HepG2 (cell line): ENCODE results near the gene DHRS9. TPM values are rescaled to one million over a fixed set of nuclear protein-coding genes. Genes with fewer than 3 reads are reported as not detected.

Source experiments
- ATAC-seq: fragments of 200-7000 bp; cut with Tn5 transposase; 3 replicates; pipeline ENCODE4 v1.9.1; 2020; ENCODE audit warnings: mild to moderate bottlenecking, moderate library complexity
- BruUV-seq: library from RNA; stranded (reverse); fragments of 400-500 nt; replicated peaks from 2 replicates; lab custom pipeline; 2021; lab: Mats Ljungman, UMichigan
- CTCF ChIA-PET: fragments of 300-600 bp; formaldehyde crosslinking; extraction: SDS; loops from one replicate; lab custom pipeline; 2021; ENCODE audit warnings: low total read pairs, inconsistent platforms, low intra/inter-chr PET ratio; lab: Yijun Ruan, JAX
- POLR2A ChIA-PET: fragments of 350-600 bp; sonication (Branson Sonifier 250); formaldehyde crosslinking; loops from one replicate; lab custom pipeline; 2020; ENCODE audit warnings: antibody characterized with exemption, inconsistent platforms; lab: Yijun Ruan, JAX
- DNase-seq: peaks from one replicate; pipeline ENCODE4 v3.0.0-alpha.2; 2015; ENCODE audit warnings: low spot score
- FAIRE-seq: peaks from 3 replicates; lab custom pipeline; 2011; peaks lifted over from hg19 to GRCh38; lab: Jason Lieb, UNC
- H2AFZ ChIP-seq: one replicate; pipeline ENCODE4 v1.6.1; 2011; ENCODE audit warnings: low read length, inconsistent platforms
- H3K27ac ChIP-seq: fragments of 300-600 bp; 3 replicates; pipeline ENCODE4 v1.8.0; 2011; ENCODE audit warnings: mixed run types, mild to moderate bottlenecking, mixed read lengths, low read length, inconsistent platforms; ENCODE audit not compliant: insufficient read depth; ENCODE audit errors: extremely low read length
- H3K27me3 ChIP-seq, 2 experiments: fragments of 200-600 bp in 1 of 2; 2 replicates in 1 of 2; 3 replicates in 1 of 2; pipeline versions ENCODE4 v1.6.0 to v1.8.0; 2011; ENCODE audit warnings: low read length in 2 of 2, mild to moderate bottlenecking in 2 of 2, moderate library complexity in 2 of 2, inconsistent platforms in 1 of 2; ENCODE audit not compliant: insufficient read depth in 2 of 2, control insufficient read depth in 1 of 2
- H3K36me3 ChIP-seq, 2 experiments: fragments of 200-600 bp in 1 of 2; replicated peaks in 1 of 2; 2 replicates in 1 of 2; 3 replicates in 1 of 2; pipeline versions ENCODE4 v1.5.1 to v1.8.0; 2011; ENCODE audit warnings: low read length in 2 of 2, inconsistent platforms in 1 of 2; ENCODE audit not compliant: insufficient read depth in 2 of 2, control insufficient read depth in 1 of 2
- H3K4me1 ChIP-seq: 2 replicates; pipeline ENCODE4 v1.5.1; 2012; ENCODE audit warnings: low read length, inconsistent platforms; ENCODE audit not compliant: insufficient read depth
- H3K4me2 ChIP-seq: 2 replicates; pipeline ENCODE4 v1.6.0; 2011; ENCODE audit warnings: low read depth, low read length, inconsistent platforms
- H3K4me3 ChIP-seq, 3 experiments: fragments of 200-600 bp in 1 of 3; sonication (generic), shearing (Covaris generic) in 1 of 3; replicated peaks in 1 of 3; 2 replicates each; pipeline ENCODE4 v1.5.1; 2011 to 2016; ENCODE audit warnings: low read length in 3 of 3, inconsistent platforms in 2 of 3, low read depth in 2 of 3, mild to moderate bottlenecking in 2 of 3, control low read depth in 1 of 3, mixed read lengths in 1 of 3; ENCODE audit not compliant: insufficient read depth in 1 of 3
- H3K79me2 ChIP-seq: one replicate; pipeline ENCODE4 v1.6.1; 2011; ENCODE audit warnings: low read length, inconsistent platforms; ENCODE audit not compliant: insufficient read depth
- H3K9ac ChIP-seq: 2 replicates; pipeline ENCODE4 v1.6.0; 2011; ENCODE audit warnings: mild to moderate bottlenecking, low read depth, low read length, inconsistent platforms; ENCODE audit not compliant: insufficient read depth
- H3K9me3 ChIP-seq: 2 replicates; pipeline ENCODE4 v1.5.1; 2012; ENCODE audit warnings: mild to moderate bottlenecking, low read length
- H4K20me1 ChIP-seq: 2 replicates; pipeline ENCODE4 v1.6.0; 2011; ENCODE audit warnings: inconsistent platforms, mild to moderate bottlenecking, low read length, moderate library complexity; ENCODE audit not compliant: insufficient read depth
- AGO1 ChIP-seq: fragments of 200-400 bp; formaldehyde crosslinking; IDR thresholded peaks from 2 replicates; pipeline ENCODE4 v1.6.1; 2017; ENCODE audit warnings: mild to moderate bottlenecking, low read depth, low read length, moderate library complexity; ENCODE audit not compliant: poor library complexity, severe bottlenecking
- ATF7 ChIP-seq, 2 experiments: fragments of 450-650 bp in 1 of 2; sonication (generic) in 1 of 2; formaldehyde crosslinking in 1 of 2; IDR thresholded peaks; 2 replicates each; pipeline versions ENCODE4 v1.4.0 to v1.6.1; 2016 to 2020; ENCODE audit warnings: antibody characterized with exemption in 1 of 2, mild to moderate bottlenecking in 1 of 2, missing genetic modification reagents in 1 of 2
- ATF7-NPFF ChIP-seq: sonication (generic); formaldehyde crosslinking; IDR thresholded peaks from 2 replicates; pipeline ENCODE4 v1.8.1; 2023; ENCODE audit warnings: mild to moderate bottlenecking, low read depth, missing genetic modification reagents, moderate library complexity
- BRD4 ChIP-seq: sonication (generic); formaldehyde crosslinking; IDR thresholded peaks from 2 replicates; pipeline ENCODE4 v1.4.0; 2020; ENCODE audit warnings: missing genetic modification reagents
- CHCHD3 ChIP-seq: sonication (generic); formaldehyde crosslinking; IDR thresholded peaks from 2 replicates; pipeline ENCODE4 v1.8.0; 2022; ENCODE audit warnings: mild to moderate bottlenecking, missing genetic modification reagents, moderate library complexity
- GMEB2 ChIP-seq: IDR thresholded peaks from 2 replicates; pipeline ENCODE4 v1.6.1; 2016; ENCODE audit warnings: missing biosample characterization, missing genetic modification reagents, low read depth
- HIVEP1 ChIP-seq: sonication (generic); formaldehyde crosslinking; IDR thresholded peaks from 2 replicates; pipeline ENCODE4 v1.4.0; 2020; ENCODE audit warnings: mild to moderate bottlenecking, missing genetic modification reagents
- HOXA3 ChIP-seq: sonication (generic); formaldehyde crosslinking; IDR thresholded peaks from 2 replicates; pipeline ENCODE4 v1.5.0; 2020; ENCODE audit warnings: missing genetic modification reagents
- HOXA9 ChIP-seq: sonication (generic); formaldehyde crosslinking; IDR thresholded peaks from 2 replicates; pipeline ENCODE4 v1.8.1; 2022; ENCODE audit warnings: missing genetic modification reagents, mild to moderate bottlenecking, moderate library complexity, borderline replicate concordance
- MAFK ChIP-seq, 2 experiments: IDR thresholded peaks in 1 of 2; conservative IDR thresholded peaks in 1 of 2; 2 replicates each; pipeline ENCODE4 v1.6.1; 2011; ENCODE audit warnings: improper control_type of control experiment in 2 of 2, low read length in 2 of 2
- MXD1 ChIP-seq: sonication (generic); formaldehyde crosslinking; IDR thresholded peaks from 2 replicates; pipeline ENCODE4 v1.4.0; 2020; ENCODE audit warnings: mild to moderate bottlenecking, missing genetic modification reagents
- NKX3-1 ChIP-seq: sonication (generic); formaldehyde crosslinking; IDR thresholded peaks from 2 replicates; pipeline ENCODE4 v1.5.0; 2020; ENCODE audit warnings: missing genetic modification reagents
- NR2F6 ChIP-seq, 2 experiments: IDR thresholded peaks; 2 replicates each; pipeline ENCODE4 v1.6.1; 2016; ENCODE audit warnings: antibody characterized with exemption in 1 of 2, mild to moderate bottlenecking in 1 of 2
- SIX1 ChIP-seq: sonication (generic); formaldehyde crosslinking; IDR thresholded peaks from 2 replicates; pipeline ENCODE4 v1.4.0; 2020; ENCODE audit warnings: missing genetic modification reagents, borderline replicate concordance
- TBX2 ChIP-seq: sonication (generic); formaldehyde crosslinking; IDR thresholded peaks from 2 replicates; pipeline ENCODE4 v1.5.0; 2020; ENCODE audit warnings: missing genetic modification reagents, mild to moderate bottlenecking, borderline replicate concordance
- TFDP2 ChIP-seq: sonication (generic); formaldehyde crosslinking; IDR thresholded peaks from 2 replicates; pipeline ENCODE4 v1.4.0; 2020; ENCODE audit warnings: missing genetic modification reagents
- TMF1 ChIP-seq: sonication (generic); formaldehyde crosslinking; IDR thresholded peaks from 2 replicates; pipeline ENCODE4 v1.8.1; 2022; ENCODE audit warnings: low read depth, missing genetic modification reagents
- YEATS4 ChIP-seq: sonication (generic); formaldehyde crosslinking; IDR thresholded peaks from 2 replicates; pipeline ENCODE4 v1.4.0; 2020; ENCODE audit warnings: missing genetic modification reagents, borderline replicate concordance
- ZEB1 ChIP-seq: IDR thresholded peaks from 2 replicates; pipeline ENCODE4 v1.6.1; 2012; ENCODE audit warnings: mild to moderate bottlenecking, low read depth, inconsistent platforms; ENCODE audit not compliant: insufficient replicate concordance
- ZNF34 ChIP-seq: sonication (generic); formaldehyde crosslinking; IDR thresholded peaks from 2 replicates; pipeline ENCODE4 v1.4.0; 2020; ENCODE audit warnings: mild to moderate bottlenecking, missing genetic modification reagents, borderline replicate concordance
- ZNF569 ChIP-seq: sonication (generic); formaldehyde crosslinking; IDR thresholded peaks from 2 replicates; pipeline ENCODE4 v1.5.0; 2020; ENCODE audit warnings: mild to moderate bottlenecking, missing genetic modification reagents, moderate library complexity, borderline replicate concordance
- WGBS: methylation state at CpG from one replicate; pipeline ENCODE4 v1.1.6; 2017; ENCODE audit warnings: low lambda C conversion rate; 5-methylcytosine and 5-hydroxymethylcytosine counted together
- in situ Hi-C: cut with HindIII; loops from 2 replicates; pipeline ENCODE4 v1.10.0; 2017; ENCODE audit warnings: low pct_unique_long_range_greater_than_20kb; ENCODE audit not compliant: extremely low pct_ligation_motif_present
- intact Hi-C: fragments of 100-400 bp; cut with micrococcal nuclease; formaldehyde crosslinking; loops from one replicate; pipeline ENCODE4 v1.10.0; 2022; ENCODE audit not compliant: unreplicated experiment
- polyA plus RNA-seq, 8 experiments: library from polyadenylated mRNA; depleted of rRNA in 3 of 8; stranded (reverse) in 7 of 8; unstranded in 1 of 8; fragments of >200 nt; fragmentation: Illumina TruSeq in 4 of 8; extraction: Trizol in 4 of 8; gene quantifications; 2 replicates each; pipeline versions ENCODE4 v1.2.1 to v1.2.3, GENCODE V29; 2011 to 2016; ENCODE audit warnings: low read depth in 4 of 8, missing spikeins in 1 of 8, mixed read lengths in 1 of 8; ENCODE audit not compliant: insufficient read depth in 1 of 8
- total RNA-seq, 5 experiments: library from RNA; depleted of rRNA; stranded (reverse); fragments of >200 nt; fragmentation: Illumina TruSeq; extraction: Trizol; gene quantifications; 2 replicates each; pipeline ENCODE4 v1.2.3, GENCODE V29; 2016; ENCODE audit warnings: low read depth in 1 of 5

Gene DHRS9
- total and polyA plus RNA-seq, 2 of the 13 experiments (the other 11 are each of a cell fraction or from before 2014, with no cell fraction given) = not detected

GRCh38 chr2:169110419-169110818 is 41.1 kb downstream of the DHRS9 start:
- WGBS = 60% methylated on average over 7 of the region's 7 CpGs

GRCh38 chr2:169110916-169111315 is 41.6 kb downstream of the DHRS9 start:
- no peak for ATAC-seq

More at GRCh38 chr2:169110419-169110818, 41.1 kb downstream of the DHRS9 start:
- no peak for DNase-seq
- TF ChIP-seq HIVEP1 (CRISPR knock-in tag) = no peak
- no peak for TF ChIP-seq TMF1 (CRISPR knock-in tag)
- TF ChIP-seq AGO1 = no peak
- no peak for TF ChIP-seq SIX1 (CRISPR knock-in tag)
- TF ChIP-seq ZNF34 = no peak
- TF ChIP-seq CHCHD3 (CRISPR knock-in tag) = no peak
- no peak for TF ChIP-seq ZEB1
- no peak for TF ChIP-seq YEATS4 (CRISPR knock-in tag)
- TF ChIP-seq TFDP2 = no peak
- TF ChIP-seq HOXA9 (CRISPR knock-in tag) = no peak
- TF ChIP-seq ZNF569 (CRISPR knock-in tag) = no peak
- TF ChIP-seq MAFK (conservative IDR thresholded peaks at IDR 0.05 in 1 of 2, IDR thresholded peaks at IDR 0.05 in 1 of 2; ENCODE audit: low read length in 2 of 2) = no peak
- TF ChIP-seq, all 625 proteins: peak for 0
- Histone ChIP-seq H2AFZ (no peak overlapping the region), H3K36me3 (no peaks in the 10 kb centered on the region), H3K9me3 (no peaks in the 10 kb centered on the region), H3K4me2 (no peak overlapping the region), H3K4me3 (no peak overlapping the region), H3K4me1 (no peaks in the 10 kb centered on the region), H3K9ac (no peak overlapping the region), H4K20me1 (no peaks in the 10 kb centered on the region), H3K79me2 (no peaks in the 10 kb centered on the region), H3K27ac (no peak overlapping the region), H3K27me3 (peaks cover 5 to 20% of the 10 kb centered on the region in 2 experiments; a peak in 3 of 5 replicates)
- intact Hi-C loops (no loop called here), in situ Hi-C loops (no loop called here)
- BruUV-seq = no TSS peak
- CTCF ChIA-PET = interaction anchor here (1.2 to 3.2 kb wide), 4 partner anchors 21 to 166 kb away, joined by 3 to 32 read pairs (median 11); no protein-coding TSS in a partner anchor
- ATAC-seq = no peak
- FAIRE-seq = no peak
- POLR2A ChIA-PET = no interaction called here

More at GRCh38 chr2:169110916-169111315, 41.6 kb downstream of the DHRS9 start:
- Histone ChIP-seq H2AFZ (no peak overlapping the region), H3K79me2 (no peaks in the 10 kb centered on the region), H3K27ac (no peak overlapping the region), H3K4me1 (no peaks in the 10 kb centered on the region), H3K4me2 (no peak overlapping the region), H3K9me3 (no peaks in the 10 kb centered on the region), H3K9ac (no peak overlapping the region)
- CTCF ChIA-PET = interaction anchor here (2.2 to 3.2 kb wide), 2 partner anchors 21 to 31 kb away, joined by 19 to 32 read pairs; no protein-coding TSS in a partner anchor
- TF ChIP-seq NR2F6 (IDR thresholded peaks at IDR 0.05) = no peak
- TF ChIP-seq NR2F6 (CRISPR knock-in tag; IDR thresholded peaks at IDR 0.05) = no peak
- no peak for TF ChIP-seq NKX3-1
- TF ChIP-seq MXD1 (CRISPR knock-in tag) = no peak
- no peak for TF ChIP-seq BRD4 (CRISPR knock-in tag)
- no peak for TF ChIP-seq TBX2 (CRISPR knock-in tag)
- no peak for TF ChIP-seq ATF7 (IDR thresholded peaks at IDR 0.05)
- no peak for TF ChIP-seq ATF7 (CRISPR knock-in tag; IDR thresholded peaks at IDR 0.05)
- TF ChIP-seq ATF7-NPFF (CRISPR knock-in tag) = no peak
- TF ChIP-seq HOXA3 = no peak
- no peak for TF ChIP-seq GMEB2 (CRISPR knock-in tag)
- TF ChIP-seq, all 625 proteins: peak for 0
- WGBS = 24% methylated on average over 18 of the region's 18 CpGs
- intact Hi-C loops = no loop called here
- in situ Hi-C loops = no loop called here
- no TSS peak for BruUV-seq
- POLR2A ChIA-PET = no interaction called here
- H4K20me1 ChIP-seq = no peaks in the 10 kb centered on the region
- no peaks in the 10 kb centered on the region for H3K36me3 ChIP-seq
- DNase-seq (no peak), FAIRE-seq (no peak)
- H3K4me3 ChIP-seq = no peak overlapping the region
- H3K27me3 ChIP-seq = peaks cover 5 to 20% of the 10 kb centered on the region in 2 experiments; a peak in 3 of 5 replicates
